Thyroid gland (tissue), 4 donors: ENCODE data around the gene FAM222A. TPM values are rescaled to one million over a fixed set of nuclear protein-coding genes. Genes with fewer than 3 reads are reported as not detected.

ENCODE experiments used
- DNase-seq, 2 donors: peaks; one replicate each; pipeline ENCODE4 v3.0.0-alpha.2; 2019
- H3K27ac ChIP-seq, 3 donors: fragments of 200-600 bp; sonication (generic); 1 replicate in 2 of 3; 2 replicates in 1 of 3; pipeline ENCODE4 v1.5.1; 2016 to 2019; ENCODE audit warnings: mild to moderate bottlenecking in 1 of 3, moderate library complexity in 1 of 3
- H3K27me3 ChIP-seq: fragments of 200-600 bp; sonication (generic); one replicate; pipeline ENCODE4 v1.5.1; 2019
- H3K36me3 ChIP-seq, 2 donors: fragments of 200-600 bp; sonication (generic); one replicate each; pipeline ENCODE4 v1.5.1; 2016 to 2019
- H3K4me1 ChIP-seq, 2 donors: fragments of 200-600 bp; sonication (generic); one replicate each; pipeline ENCODE4 v1.5.1; 2017 to 2019
- H3K4me3 ChIP-seq, 3 donors: fragments of 200-600 bp; sonication (generic); replicated peaks in 1 of 3; 1 replicate in 2 of 3; 2 replicates in 1 of 3; pipeline ENCODE4 v1.5.1; 2016; ENCODE audit warnings: mild to moderate bottlenecking in 1 of 3
- H3K9me3 ChIP-seq: fragments of 200-600 bp; sonication (generic); one replicate; pipeline ENCODE4 v1.5.1; 2017
- POLR2A ChIP-seq, 2 donors: fragments of 450-650 bp; IDR thresholded peaks; one replicate each; pipeline ENCODE4 v1.6.1; 2017; ENCODE audit warnings: antibody characterized with exemption in 2 of 2, mild to moderate bottlenecking in 2 of 2, moderate library complexity in 1 of 2
- WGBS, 2 donors: methylation state at CpG; one replicate each; pipeline ENCODE4 v1.1.5; 2017; 5-methylcytosine and 5-hydroxymethylcytosine counted together
- intact Hi-C: fragments of 100-400 bp; cut with DNase I; formaldehyde crosslinking; loops from one replicate; pipeline ENCODE4 v1.15.1; 2023
- total RNA-seq, 4 donors: library from RNA; depleted of rRNA; stranded (reverse); fragments of >200 nt; gene quantifications; one replicate each; pipeline ENCODE4 v1.2.3, GENCODE V29; 2016
- TF ChIP-seq, protein P1 (sequence below), 6 experiments: fragments of 200-600 bp in 3 of 6; fragments of 450-650 bp in 3 of 6; sonication (generic) in 3 of 6; IDR thresholded peaks; one replicate each; pipeline ENCODE4 v1.5.1; 2016 to 2019; ENCODE audit warnings: antibody characterized with exemption in 6 of 6, mild to moderate bottlenecking in 2 of 6, inconsistent platforms in 1 of 6, moderate library complexity in 1 of 6

The FAM222A gene
- total RNA-seq, 4 donors from 2014 or later: 1.3 to 3.8 (median 1.9) TPM

DNA sequence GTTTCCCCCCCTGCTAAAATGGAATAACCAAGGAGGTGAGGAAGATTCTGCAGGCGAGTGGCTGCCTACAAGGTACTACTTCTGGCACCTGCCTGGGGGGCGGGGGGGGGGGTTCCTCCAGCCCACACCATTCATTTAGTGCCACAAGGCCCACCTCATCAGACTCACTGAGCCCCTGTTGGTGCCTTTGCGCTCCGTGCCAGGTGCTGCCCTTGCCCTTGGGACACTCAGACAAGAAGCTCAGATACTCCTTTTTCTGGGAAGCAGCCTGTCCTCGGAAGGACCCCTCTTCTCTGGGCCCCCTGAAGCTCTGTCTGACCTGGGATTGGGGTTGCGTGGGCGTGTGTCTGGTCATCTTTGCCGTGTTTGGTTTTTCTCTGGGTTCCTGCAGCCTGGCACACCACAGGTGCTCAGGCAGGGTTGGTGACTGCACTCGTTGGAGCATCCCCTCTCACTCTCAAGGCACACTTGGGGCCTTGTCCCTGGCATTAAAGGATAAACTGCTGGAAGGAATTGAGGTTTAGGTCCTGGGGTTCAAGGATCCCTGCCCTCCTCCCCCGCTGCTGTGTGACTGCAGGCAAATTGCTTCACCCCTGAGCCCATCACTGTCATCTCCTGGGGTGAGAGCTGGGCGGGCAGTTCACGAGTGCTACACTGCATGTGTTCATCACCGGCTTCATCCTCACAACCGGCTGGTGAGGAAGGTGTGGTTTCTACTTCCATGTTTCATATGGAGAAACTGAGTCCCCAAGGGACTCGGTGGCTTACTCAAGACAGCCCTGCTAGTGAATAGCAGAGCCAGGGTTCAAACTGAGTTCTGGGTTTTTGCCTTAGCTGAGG, 16.9 kb downstream of the FAM222A start:
- intact Hi-C loops: no loop called here
- WGBS, 2 donors: 85 to 88% methylated on average over 8 to 12 of the region's 15 CpGs
- Histone ChIP-seq H3K4me1 (no peaks in the 10 kb centered on the region), H3K4me3 (no peak overlapping the region), H3K9me3 (no peaks in the 10 kb centered on the region), H3K36me3 (no peaks in the 10 kb centered on the region), H3K27ac (no peak overlapping the region), H3K27me3 (no peaks in the 10 kb centered on the region)
- no peak for TF ChIP-seq POLR2A (IDR thresholded peaks at IDR 0.05)
- TF ChIP-seq, protein P1, sequence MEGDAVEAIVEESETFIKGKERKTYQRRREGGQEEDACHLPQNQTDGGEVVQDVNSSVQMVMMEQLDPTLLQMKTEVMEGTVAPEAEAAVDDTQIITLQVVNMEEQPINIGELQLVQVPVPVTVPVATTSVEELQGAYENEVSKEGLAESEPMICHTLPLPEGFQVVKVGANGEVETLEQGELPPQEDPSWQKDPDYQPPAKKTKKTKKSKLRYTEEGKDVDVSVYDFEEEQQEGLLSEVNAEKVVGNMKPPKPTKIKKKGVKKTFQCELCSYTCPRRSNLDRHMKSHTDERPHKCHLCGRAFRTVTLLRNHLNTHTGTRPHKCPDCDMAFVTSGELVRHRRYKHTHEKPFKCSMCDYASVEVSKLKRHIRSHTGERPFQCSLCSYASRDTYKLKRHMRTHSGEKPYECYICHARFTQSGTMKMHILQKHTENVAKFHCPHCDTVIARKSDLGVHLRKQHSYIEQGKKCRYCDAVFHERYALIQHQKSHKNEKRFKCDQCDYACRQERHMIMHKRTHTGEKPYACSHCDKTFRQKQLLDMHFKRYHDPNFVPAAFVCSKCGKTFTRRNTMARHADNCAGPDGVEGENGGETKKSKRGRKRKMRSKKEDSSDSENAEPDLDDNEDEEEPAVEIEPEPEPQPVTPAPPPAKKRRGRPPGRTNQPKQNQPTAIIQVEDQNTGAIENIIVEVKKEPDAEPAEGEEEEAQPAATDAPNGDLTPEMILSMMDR (IDR thresholded peaks at IDR 0.05): no peak
- DNase-seq: no peak

GRCh38 chr12:109731231-109731731, 17.7 kb downstream of the FAM222A start:
- no peak overlapping the region for H3K4me3 ChIP-seq
- H3K4me1 ChIP-seq: no peaks in the 10 kb centered on the region
- no peak for DNase-seq
- intact Hi-C loops: no loop called here
- H3K27me3 ChIP-seq: no peaks in the 10 kb centered on the region
- 83 to 92% methylated on average over 7 to 8 of the region's 11 CpGs for WGBS, 2 donors
- TF ChIP-seq, protein P1 (IDR thresholded peaks at IDR 0.05): no peak
- TF ChIP-seq POLR2A (IDR thresholded peaks at IDR 0.05): no peak
- no peaks in the 10 kb centered on the region for H3K9me3 ChIP-seq
- H3K27ac ChIP-seq: no peak overlapping the region
- no peaks in the 10 kb centered on the region for H3K36me3 ChIP-seq

- intact Hi-C loops: no loop called here
- Histone ChIP-seq H3K9me3 (no peaks in the 10 kb centered on the region), H3K4me1 (no peaks in the 10 kb centered on the region), H3K36me3 (no peaks in the 10 kb centered on the region), H3K27ac (no peak overlapping the region), H3K27me3 (no peaks in the 10 kb centered on the region), H3K4me3 (no peak overlapping the region)
- DNase-seq: no peak
- TF ChIP-seq POLR2A (IDR thresholded peaks at IDR 0.05): no peak
- TF ChIP-seq, protein P1 (IDR thresholded peaks at IDR 0.05): no peak
- WGBS, 2 donors: 82 to 87% methylated on average over 6 to 7 of the region's 7 CpGs
Measured at GRCh38 chr12:109731806-109732205, 18.2 kb downstream of the FAM222A start.

GRCh38 chr12:109732321-109733305, 19.0 kb downstream of the FAM222A start:
- Histone ChIP-seq H3K4me1 (no peaks in the 10 kb centered on the region), H3K27me3 (no peaks in the 10 kb centered on the region), H3K27ac (no peak overlapping the region), H3K36me3 (no peaks in the 10 kb centered on the region), H3K4me3 (no peak overlapping the region), H3K9me3 (no peaks in the 10 kb centered on the region)
- peak in 1 of 2 donors; percentile 0 for DNase-seq
- TF ChIP-seq, protein P1 (IDR thresholded peaks at IDR 0.05): no peak
- TF ChIP-seq POLR2A (IDR thresholded peaks at IDR 0.05): no peak
- WGBS, 2 donors: 78 to 85% methylated on average over 21 of the region's 21 CpGs
- intact Hi-C loops: no loop called here
